Measurements from ENCODE around the gene GPHA2.

GPHA2 gene

GRCh38 chr11:64909653-64910343, 25.9 kb downstream of the GPHA2 start:
- DNase-seq: no peak

- no peak for DNase-seq
Observed at GRCh38 chr11:64908766-64909165, 26.9 kb downstream of the GPHA2 start.

- no peak for DNase-seq
Observed at GRCh38 chr11:64906314-64906635, 29.4 kb downstream of the GPHA2 start.

- no peak for DNase-seq
Observed at GRCh38 chr11:64905516-64906313, 30.0 kb downstream of the GPHA2 start.

- no peak for DNase-seq
Observed at GRCh38 chr11:64903291-64903833, 32.3 kb downstream of the GPHA2 start.

GRCh38 chr11:64902102-64902900, 33.4 kb downstream of the GPHA2 start:
- DNase-seq: no peak

GRCh38 chr11:64900774-64901173, 34.9 kb downstream of the GPHA2 start:
- DNase-seq: no peak

GRCh38 chr11:64900263-64900678, 35.4 kb downstream of the GPHA2 start:
- DNase-seq: no peak

GRCh38 chr11:64898541-64898940, 37.2 kb downstream of the GPHA2 start:
- no peak for DNase-seq

GRCh38 chr11:64898076-64898445, 37.6 kb downstream of the GPHA2 start:
- DNase-seq: no peak

- no peak for DNase-seq
Observed at GRCh38 chr11:64897381-64898075, 38.2 kb downstream of the GPHA2 start.

- no peak for DNase-seq
Observed at GRCh38 chr11:64896448-64897022, 39.2 kb downstream of the GPHA2 start.

GRCh38 chr11:64894812-64895452, 40.8 kb downstream of the GPHA2 start:
- DNase-seq: no peak

GRCh38 chr11:64894070-64894811, 41.5 kb downstream of the GPHA2 start:
- DNase-seq: peak in 1 of 2 donors; percentile 50

- DNase-seq: no peak
Observed at GRCh38 chr11:64893194-64894069, 42.3 kb downstream of the GPHA2 start.

- no peak for DNase-seq
Observed at GRCh38 chr11:64892838-64893193, 42.9 kb downstream of the GPHA2 start.

GRCh38 chr11:64892411-64892831, 43.3 kb downstream of the GPHA2 start:
- DNase-seq: no peak

- no peak for DNase-seq
Observed at GRCh38 chr11:64891880-64892279, 43.8 kb downstream of the GPHA2 start.

- no peak for DNase-seq
Observed at GRCh38 chr11:64891215-64891848, 44.4 kb downstream of the GPHA2 start.

GRCh38 chr11:64890522-64890939, 45.2 kb downstream of the GPHA2 start:
- no peak for DNase-seq

Data from hippocampal formation (tissue), 2 donors.